ENCODE results near the gene FAM124A. TPM values are rescaled to one million over a fixed set of nuclear protein-coding genes. Genes with fewer than 3 reads are reported as not detected.
A peak's percentile ranks its signal among the peaks of the same experiment; 100 is the strongest.

The FAM124A gene
- total RNA-seq, 5 donors from 2014 or later (not counting 1 experiment from before 2014, with no cell fraction given) = 0.09 TPM; not detected in 4

DNA sequence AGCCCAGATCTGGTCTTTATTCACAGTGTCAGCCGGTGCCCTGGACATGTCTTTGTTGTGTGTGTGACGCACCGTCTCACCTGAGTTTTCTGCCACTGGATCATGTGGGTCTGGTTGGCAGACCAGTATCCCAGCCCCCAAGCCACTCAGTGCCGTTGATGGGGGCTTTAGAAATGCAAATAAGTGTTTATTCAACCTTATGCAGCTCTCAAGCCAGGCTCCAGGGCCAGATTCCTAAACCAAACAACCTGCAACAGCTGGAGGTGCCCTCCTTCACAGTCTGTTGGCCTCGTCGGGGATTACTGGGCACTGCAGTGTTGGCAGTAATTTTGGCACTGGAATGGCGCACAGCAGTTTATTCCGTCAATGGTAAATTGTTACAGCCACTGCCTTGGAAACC lies 21.6 kb downstream of the FAM124A start:
- Histone ChIP-seq H3K36me3 (ENCODE audit: control insufficient read depth in 2 of 2, extremely low read depth in 1 of 2, insufficient read depth in 1 of 2, low read length in 1 of 2) (no peaks in the 10 kb centered on the region), H3K9me3 (no peaks in the 10 kb centered on the region), H3K4me1 (ENCODE audit: control insufficient read depth in 1 of 2, extremely low read depth in 1 of 2, insufficient read depth in 2 of 2, low read length in 2 of 2) (no peaks in the 10 kb centered on the region), H3K27me3 (replicated peaks in 1 of 2; ENCODE audit: control insufficient read depth in 2 of 2, extremely low read depth in 1 of 2, insufficient read depth in 2 of 2, low read length in 1 of 2) (peaks cover 0 to 18% of the 10 kb centered on the region in 2 experiments), H3K27ac (ENCODE audit: low read length) (no peak overlapping the region), H3K4me3 (ENCODE audit: control insufficient read depth in 1 of 2, extremely low read depth in 1 of 2, low read length in 1 of 2) (no peak overlapping the region)
- CTCF ChIA-PET = no interaction called here
- no peaks in the 10 kb centered on the region for H3K4me1 Mint-ChIP-seq
- ATAC-seq (replicated peaks in 1 of 4) = no peak
- no peaks in the 10 kb centered on the region for H3K36me3 Mint-ChIP-seq
- POLR2A ChIA-PET = no interaction called here
- H3K4me3 Mint-ChIP-seq = no peak overlapping the region
- H3K27ac Mint-ChIP-seq = no peak overlapping the region
- 100% methylated on average over 6 of the region's 8 CpGs for WGBS (ENCODE audit: insufficient coverage)
- DNase-seq = no peak
- peaks cover 3 to 14% of the 10 kb centered on the region in 2 donors for H3K27me3 Mint-ChIP-seq
- no peaks in the 10 kb centered on the region for H3K9me3 Mint-ChIP-seq

GRCh38 chr13:51244637-51245405 lies 22.6 kb downstream of the FAM124A start:
- Mint-ChIP-seq H3K4me3 (no peak overlapping the region), H3K27me3 (peaks cover 3 to 14% of the 10 kb centered on the region in 2 donors), H3K27ac (no peak overlapping the region), H3K4me1 (no peaks in the 10 kb centered on the region), H3K9me3 (no peaks in the 10 kb centered on the region), H3K36me3 (no peaks in the 10 kb centered on the region)
- Histone ChIP-seq H3K36me3 (ENCODE audit: control insufficient read depth in 2 of 2, extremely low read depth in 1 of 2, insufficient read depth in 1 of 2, low read length in 1 of 2) (no peaks in the 10 kb centered on the region), H3K4me3 (ENCODE audit: control insufficient read depth in 1 of 2, extremely low read depth in 1 of 2, low read length in 1 of 2) (no peak overlapping the region), H3K9me3 (no peaks in the 10 kb centered on the region), H3K4me1 (ENCODE audit: control insufficient read depth in 1 of 2, extremely low read depth in 1 of 2, insufficient read depth in 2 of 2, low read length in 2 of 2) (no peaks in the 10 kb centered on the region), H3K27me3 (replicated peaks in 1 of 2; ENCODE audit: control insufficient read depth in 2 of 2, extremely low read depth in 1 of 2, insufficient read depth in 2 of 2, low read length in 1 of 2) (peaks cover 0 to 18% of the 10 kb centered on the region in 2 experiments), H3K27ac (ENCODE audit: low read length) (no peak overlapping the region)
- POLR2A ChIA-PET = interaction anchor here in 1 of 2 donors (0.6 kb wide), 1 partner anchor 1190 kb away, joined by 9 read pairs; no protein-coding TSS in a partner anchor
- 76% methylated on average over 12 of the region's 14 CpGs for WGBS (ENCODE audit: insufficient coverage)
- CTCF ChIA-PET = no interaction called here
- ATAC-seq (replicated peaks in 1 of 4) (no peak), DNase-seq (no peak)

- no peaks in the 10 kb centered on the region for H3K4me1 ChIP-seq (ENCODE audit: control insufficient read depth in 1 of 2, extremely low read depth in 1 of 2, insufficient read depth in 2 of 2, low read length in 2 of 2)
- no peak for ATAC-seq (replicated peaks in 1 of 4)
- CTCF ChIA-PET = no interaction called here
- no peaks in the 10 kb centered on the region for H3K9me3 ChIP-seq
- no peaks in the 10 kb centered on the region for H3K36me3 Mint-ChIP-seq
- peaks cover 0 to 18% of the 10 kb centered on the region in 2 experiments for H3K27me3 ChIP-seq (replicated peaks in 1 of 2; ENCODE audit: control insufficient read depth in 2 of 2, extremely low read depth in 1 of 2, insufficient read depth in 2 of 2, low read length in 1 of 2)
- no peak overlapping the region for H3K4me3 Mint-ChIP-seq
- no peak overlapping the region for H3K27ac ChIP-seq (ENCODE audit: low read length)
- no peaks in the 10 kb centered on the region for H3K9me3 Mint-ChIP-seq
- no peaks in the 10 kb centered on the region for H3K4me1 Mint-ChIP-seq
- H3K27ac Mint-ChIP-seq = no peak overlapping the region
- POLR2A ChIA-PET = no interaction called here
- DNase-seq = no peak
- H3K36me3 ChIP-seq (ENCODE audit: control insufficient read depth in 2 of 2, extremely low read depth in 1 of 2, insufficient read depth in 1 of 2, low read length in 1 of 2) = no peaks in the 10 kb centered on the region
- peaks cover 0 to 14% of the 10 kb centered on the region in 2 donors for H3K27me3 Mint-ChIP-seq
- H3K4me3 ChIP-seq (ENCODE audit: control insufficient read depth in 1 of 2, extremely low read depth in 1 of 2, low read length in 1 of 2) = no peak overlapping the region
- 100% methylated on average over 1 of the region's 2 CpGs for WGBS (ENCODE audit: insufficient coverage)
Observed at GRCh38 chr13:51245583-51245982, 23.4 kb downstream of the FAM124A start.

- ChIA-PET POLR2A (no interaction called here), CTCF (no interaction called here)
- no peak for ATAC-seq (replicated peaks in 1 of 4)
- Mint-ChIP-seq H3K36me3 (no peaks in the 10 kb centered on the region), H3K9me3 (no peaks in the 10 kb centered on the region), H3K4me1 (no peaks in the 10 kb centered on the region), H3K4me3 (no peak overlapping the region), H3K27ac (no peak overlapping the region), H3K27me3 (peaks cover 0 to 11% of the 10 kb centered on the region in 2 donors)
- Histone ChIP-seq H3K9me3 (no peaks in the 10 kb centered on the region), H3K4me3 (ENCODE audit: control insufficient read depth in 1 of 2, extremely low read depth in 1 of 2, low read length in 1 of 2) (no peak overlapping the region), H3K4me1 (ENCODE audit: control insufficient read depth in 1 of 2, extremely low read depth in 1 of 2, insufficient read depth in 2 of 2, low read length in 2 of 2) (no peaks in the 10 kb centered on the region), H3K27ac (ENCODE audit: low read length) (no peak overlapping the region), H3K27me3 (replicated peaks in 1 of 2; ENCODE audit: control insufficient read depth in 2 of 2, extremely low read depth in 1 of 2, insufficient read depth in 2 of 2, low read length in 1 of 2) (peaks cover 0 to 18% of the 10 kb centered on the region in 2 experiments), H3K36me3 (ENCODE audit: control insufficient read depth in 2 of 2, extremely low read depth in 1 of 2, insufficient read depth in 1 of 2, low read length in 1 of 2) (no peaks in the 10 kb centered on the region)
- no peak for DNase-seq
- WGBS (ENCODE audit: insufficient coverage) = no CpG with 5 or more reads among the region's 4 CpGs
Observed at GRCh38 chr13:51246025-51246417, 23.8 kb downstream of the FAM124A start.

GRCh38 chr13:51246418-51247277 lies 24.4 kb downstream of the FAM124A start:
- ATAC-seq (replicated peaks in 1 of 4) (no peak), DNase-seq (no peak)
- Mint-ChIP-seq H3K27me3 (peaks cover 0 to 8% of the 10 kb centered on the region in 2 donors), H3K27ac (peak overlapping the region in 1 of 2 donors; percentile 21), H3K9me3 (no peaks in the 10 kb centered on the region), H3K4me1 (no peaks in the 10 kb centered on the region), H3K36me3 (no peaks in the 10 kb centered on the region), H3K4me3 (no peak overlapping the region)
- ChIA-PET POLR2A (no interaction called here), CTCF (no interaction called here)
- WGBS (ENCODE audit: insufficient coverage) = 73% methylated on average over 17 of the region's 17 CpGs
- H3K27me3 ChIP-seq (replicated peaks in 1 of 2; ENCODE audit: control insufficient read depth in 2 of 2, extremely low read depth in 1 of 2, insufficient read depth in 2 of 2, low read length in 1 of 2) = peaks cover 0 to 18% of the 10 kb centered on the region in 2 experiments
- no peak overlapping the region for H3K27ac ChIP-seq (ENCODE audit: low read length)
- no peaks in the 10 kb centered on the region for H3K4me1 ChIP-seq (ENCODE audit: control insufficient read depth in 1 of 2, extremely low read depth in 1 of 2, insufficient read depth in 2 of 2, low read length in 2 of 2)
- H3K4me3 ChIP-seq (ENCODE audit: control insufficient read depth in 1 of 2, extremely low read depth in 1 of 2, low read length in 1 of 2) = no peak overlapping the region
- no peaks in the 10 kb centered on the region for H3K9me3 ChIP-seq
- no peaks in the 10 kb centered on the region for H3K36me3 ChIP-seq (ENCODE audit: control insufficient read depth in 2 of 2, extremely low read depth in 1 of 2, insufficient read depth in 1 of 2, low read length in 1 of 2)

GRCh38 chr13:51249255-51249654 lies 27.1 kb downstream of the FAM124A start:
- Mint-ChIP-seq H3K27ac (no peak overlapping the region), H3K4me1 (no peaks in the 10 kb centered on the region), H3K36me3 (no peaks in the 10 kb centered on the region), H3K4me3 (no peak overlapping the region), H3K27me3 (peaks cover 0 to 7% of the 10 kb centered on the region in 2 donors), H3K9me3 (no peaks in the 10 kb centered on the region)
- ChIA-PET POLR2A (no interaction called here), CTCF (no interaction called here)
- ATAC-seq (replicated peaks in 1 of 4) = no peak
- no peak overlapping the region for H3K27ac ChIP-seq (ENCODE audit: low read length)
- no peaks in the 10 kb centered on the region for H3K4me1 ChIP-seq (ENCODE audit: control insufficient read depth in 1 of 2, extremely low read depth in 1 of 2, insufficient read depth in 2 of 2, low read length in 2 of 2)
- H3K4me3 ChIP-seq (ENCODE audit: control insufficient read depth in 1 of 2, extremely low read depth in 1 of 2, low read length in 1 of 2) = no peak overlapping the region
- H3K27me3 ChIP-seq (replicated peaks in 1 of 2; ENCODE audit: control insufficient read depth in 2 of 2, extremely low read depth in 1 of 2, insufficient read depth in 2 of 2, low read length in 1 of 2) = peaks cover 0 to 16% of the 10 kb centered on the region in 2 experiments
- WGBS (ENCODE audit: insufficient coverage) = no CpG with 5 or more reads among the region's 1 CpG
- no peak for DNase-seq
- H3K9me3 ChIP-seq = no peaks in the 10 kb centered on the region
- H3K36me3 ChIP-seq (ENCODE audit: control insufficient read depth in 2 of 2, extremely low read depth in 1 of 2, insufficient read depth in 1 of 2, low read length in 1 of 2) = no peaks in the 10 kb centered on the region
